Measurements from ENCODE around the gene PPIL3.

Gene PPIL3

DNA sequence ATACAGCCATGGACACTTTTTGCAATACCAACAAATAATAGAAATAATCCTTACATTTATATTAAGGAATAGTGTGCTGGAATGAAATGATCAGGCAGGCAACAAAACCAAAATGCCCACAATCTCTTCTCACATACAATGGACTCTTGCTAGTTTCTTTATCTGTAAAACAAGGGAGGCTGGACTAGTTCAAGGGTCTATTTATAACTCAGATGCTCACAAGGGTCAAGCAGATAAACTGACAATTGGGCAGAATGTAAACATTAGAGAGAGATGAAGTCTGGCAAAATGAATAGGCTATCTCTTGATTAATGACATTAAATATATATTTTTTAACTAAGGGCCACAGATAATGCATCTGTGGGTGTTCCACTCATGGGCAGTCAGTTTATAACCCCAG, 11.4 kb downstream of the PPIL3 start:
- no peak for ATAC-seq
- TF ChIP-seq, protein P1, sequence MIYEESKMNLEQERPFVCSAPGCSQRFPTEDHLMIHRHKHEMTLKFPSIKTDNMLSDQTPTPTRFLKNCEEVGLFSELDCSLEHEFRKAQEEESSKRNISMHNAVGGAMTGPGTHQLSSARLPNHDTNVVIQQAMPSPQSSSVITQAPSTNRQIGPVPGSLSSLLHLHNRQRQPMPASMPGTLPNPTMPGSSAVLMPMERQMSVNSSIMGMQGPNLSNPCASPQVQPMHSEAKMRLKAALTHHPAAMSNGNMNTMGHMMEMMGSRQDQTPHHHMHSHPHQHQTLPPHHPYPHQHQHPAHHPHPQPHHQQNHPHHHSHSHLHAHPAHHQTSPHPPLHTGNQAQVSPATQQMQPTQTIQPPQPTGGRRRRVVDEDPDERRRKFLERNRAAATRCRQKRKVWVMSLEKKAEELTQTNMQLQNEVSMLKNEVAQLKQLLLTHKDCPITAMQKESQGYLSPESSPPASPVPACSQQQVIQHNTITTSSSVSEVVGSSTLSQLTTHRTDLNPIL (CRISPR knock-in tag; IDR thresholded peaks at IDR 0.05; ENCODE audit: low read depth), result no peak
- TF ChIP-seq ZFP30 (CRISPR knock-in tag; IDR thresholded peaks at IDR 0.05) (no peak), BACH2 (CRISPR knock-in tag; IDR thresholded peaks at IDR 0.05; ENCODE audit: borderline replicate concordance) (no peak), OSR1 (CRISPR knock-in tag; IDR thresholded peaks at IDR 0.05) (no peak), ARNTL (CRISPR knock-in tag; IDR thresholded peaks at IDR 0.05; ENCODE audit: borderline replicate concordance, low read depth) (no peak), PPARA (CRISPR knock-in tag; IDR thresholded peaks at IDR 0.05; ENCODE audit: borderline replicate concordance) (no peak), TOX (CRISPR knock-in tag; IDR thresholded peaks at IDR 0.05; ENCODE audit: borderline replicate concordance) (no peak), SNAI2 (CRISPR knock-in tag; IDR thresholded peaks at IDR 0.05) (no peak), ESRRG (CRISPR knock-in tag; IDR thresholded peaks at IDR 0.05) (no peak), ISL1 (CRISPR knock-in tag; IDR thresholded peaks at IDR 0.05) (no peak), ZNF565 (CRISPR knock-in tag; conservative IDR thresholded peaks at IDR 0.05; ENCODE audit: low read depth) (no peak), TCF4 (CRISPR knock-in tag; IDR thresholded peaks at IDR 0.05; ENCODE audit: borderline replicate concordance) (no peak), ZC3H10 (CRISPR knock-in tag; IDR thresholded peaks at IDR 0.05) (no peak), ZNF70 (CRISPR knock-in tag; IDR thresholded peaks at IDR 0.05) (no peak), ZNF8 (CRISPR knock-in tag; IDR thresholded peaks at IDR 0.05) (no peak), GLIS3 (CRISPR knock-in tag; IDR thresholded peaks at IDR 0.05) (no peak), RARB (CRISPR knock-in tag; IDR thresholded peaks at IDR 0.05) (no peak)
- TF ChIP-seq, protein P2, sequence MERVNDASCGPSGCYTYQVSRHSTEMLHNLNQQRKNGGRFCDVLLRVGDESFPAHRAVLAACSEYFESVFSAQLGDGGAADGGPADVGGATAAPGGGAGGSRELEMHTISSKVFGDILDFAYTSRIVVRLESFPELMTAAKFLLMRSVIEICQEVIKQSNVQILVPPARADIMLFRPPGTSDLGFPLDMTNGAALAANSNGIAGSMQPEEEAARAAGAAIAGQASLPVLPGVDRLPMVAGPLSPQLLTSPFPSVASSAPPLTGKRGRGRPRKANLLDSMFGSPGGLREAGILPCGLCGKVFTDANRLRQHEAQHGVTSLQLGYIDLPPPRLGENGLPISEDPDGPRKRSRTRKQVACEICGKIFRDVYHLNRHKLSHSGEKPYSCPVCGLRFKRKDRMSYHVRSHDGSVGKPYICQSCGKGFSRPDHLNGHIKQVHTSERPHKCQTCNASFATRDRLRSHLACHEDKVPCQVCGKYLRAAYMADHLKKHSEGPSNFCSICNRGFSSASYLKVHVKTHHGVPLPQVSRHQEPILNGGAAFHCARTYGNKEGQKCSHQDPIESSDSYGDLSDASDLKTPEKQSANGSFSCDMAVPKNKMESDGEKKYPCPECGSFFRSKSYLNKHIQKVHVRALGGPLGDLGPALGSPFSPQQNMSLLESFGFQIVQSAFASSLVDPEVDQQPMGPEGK (CRISPR knock-in tag; IDR thresholded peaks at IDR 0.05; ENCODE audit: borderline replicate concordance), result no peak
- TF ChIP-seq, protein P3, sequence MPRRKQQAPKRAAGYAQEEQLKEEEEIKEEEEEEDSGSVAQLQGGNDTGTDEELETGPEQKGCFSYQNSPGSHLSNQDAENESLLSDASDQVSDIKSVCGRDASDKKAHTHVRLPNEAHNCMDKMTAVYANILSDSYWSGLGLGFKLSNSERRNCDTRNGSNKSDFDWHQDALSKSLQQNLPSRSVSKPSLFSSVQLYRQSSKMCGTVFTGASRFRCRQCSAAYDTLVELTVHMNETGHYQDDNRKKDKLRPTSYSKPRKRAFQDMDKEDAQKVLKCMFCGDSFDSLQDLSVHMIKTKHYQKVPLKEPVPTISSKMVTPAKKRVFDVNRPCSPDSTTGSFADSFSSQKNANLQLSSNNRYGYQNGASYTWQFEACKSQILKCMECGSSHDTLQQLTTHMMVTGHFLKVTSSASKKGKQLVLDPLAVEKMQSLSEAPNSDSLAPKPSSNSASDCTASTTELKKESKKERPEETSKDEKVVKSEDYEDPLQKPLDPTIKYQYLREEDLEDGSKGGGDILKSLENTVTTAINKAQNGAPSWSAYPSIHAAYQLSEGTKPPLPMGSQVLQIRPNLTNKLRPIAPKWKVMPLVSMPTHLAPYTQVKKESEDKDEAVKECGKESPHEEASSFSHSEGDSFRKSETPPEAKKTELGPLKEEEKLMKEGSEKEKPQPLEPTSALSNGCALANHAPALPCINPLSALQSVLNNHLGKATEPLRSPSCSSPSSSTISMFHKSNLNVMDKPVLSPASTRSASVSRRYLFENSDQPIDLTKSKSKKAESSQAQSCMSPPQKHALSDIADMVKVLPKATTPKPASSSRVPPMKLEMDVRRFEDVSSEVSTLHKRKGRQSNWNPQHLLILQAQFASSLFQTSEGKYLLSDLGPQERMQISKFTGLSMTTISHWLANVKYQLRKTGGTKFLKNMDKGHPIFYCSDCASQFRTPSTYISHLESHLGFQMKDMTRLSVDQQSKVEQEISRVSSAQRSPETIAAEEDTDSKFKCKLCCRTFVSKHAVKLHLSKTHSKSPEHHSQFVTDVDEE (CRISPR knock-in tag; IDR thresholded peaks at IDR 0.05), result no peak
- TF ChIP-seq, protein P4, sequence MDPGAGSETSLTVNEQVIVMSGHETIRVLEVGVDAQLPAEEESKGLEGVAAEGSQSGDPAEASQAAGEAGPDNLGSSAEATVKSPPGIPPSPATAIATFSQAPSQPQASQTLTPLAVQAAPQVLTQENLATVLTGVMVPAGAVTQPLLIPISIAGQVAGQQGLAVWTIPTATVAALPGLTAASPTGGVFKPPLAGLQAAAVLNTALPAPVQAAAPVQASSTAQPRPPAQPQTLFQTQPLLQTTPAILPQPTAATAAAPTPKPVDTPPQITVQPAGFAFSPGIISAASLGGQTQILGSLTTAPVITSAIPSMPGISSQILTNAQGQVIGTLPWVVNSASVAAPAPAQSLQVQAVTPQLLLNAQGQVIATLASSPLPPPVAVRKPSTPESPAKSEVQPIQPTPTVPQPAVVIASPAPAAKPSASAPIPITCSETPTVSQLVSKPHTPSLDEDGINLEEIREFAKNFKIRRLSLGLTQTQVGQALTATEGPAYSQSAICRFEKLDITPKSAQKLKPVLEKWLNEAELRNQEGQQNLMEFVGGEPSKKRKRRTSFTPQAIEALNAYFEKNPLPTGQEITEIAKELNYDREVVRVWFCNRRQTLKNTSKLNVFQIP (CRISPR knock-in tag; IDR thresholded peaks at IDR 0.05; ENCODE audit: borderline replicate concordance, low read depth), result no peak

GRCh38 chr2:200873560-200873959, 15.3 kb downstream of the PPIL3 start:
- TF ChIP-seq CSDC2 (CRISPR knock-in tag; IDR thresholded peaks at IDR 0.05), result no peak
- no peak for TF ChIP-seq PPARA (CRISPR knock-in tag; IDR thresholded peaks at IDR 0.05; ENCODE audit: borderline replicate concordance)
- TF ChIP-seq CSRNP3 (CRISPR knock-in tag; IDR thresholded peaks at IDR 0.05), result no peak
- TF ChIP-seq ARNTL (CRISPR knock-in tag; IDR thresholded peaks at IDR 0.05; ENCODE audit: borderline replicate concordance, low read depth), result no peak
- TF ChIP-seq, protein P2 (CRISPR knock-in tag; IDR thresholded peaks at IDR 0.05; ENCODE audit: borderline replicate concordance), result no peak
- TF ChIP-seq ESRRG (CRISPR knock-in tag; IDR thresholded peaks at IDR 0.05), result no peak
- TF ChIP-seq ZNF8 (CRISPR knock-in tag; IDR thresholded peaks at IDR 0.05), result no peak
- no peak for TF ChIP-seq SNAI2 (CRISPR knock-in tag; IDR thresholded peaks at IDR 0.05)
- no peak for TF ChIP-seq BACH2 (CRISPR knock-in tag; IDR thresholded peaks at IDR 0.05; ENCODE audit: borderline replicate concordance)
- no peak for TF ChIP-seq ZFP30 (CRISPR knock-in tag; IDR thresholded peaks at IDR 0.05)
- TF ChIP-seq OSR1 (CRISPR knock-in tag; IDR thresholded peaks at IDR 0.05), result no peak
- TF ChIP-seq, protein P4 (CRISPR knock-in tag; IDR thresholded peaks at IDR 0.05; ENCODE audit: borderline replicate concordance, low read depth), result no peak
- no peak for TF ChIP-seq ZFP3 (CRISPR knock-in tag; IDR thresholded peaks at IDR 0.05)
- TF ChIP-seq RARB (CRISPR knock-in tag; IDR thresholded peaks at IDR 0.05), result no peak
- no peak for TF ChIP-seq ZNF565 (CRISPR knock-in tag; conservative IDR thresholded peaks at IDR 0.05; ENCODE audit: low read depth)
- TF ChIP-seq, protein P1 (CRISPR knock-in tag; IDR thresholded peaks at IDR 0.05; ENCODE audit: low read depth), result no peak
- ATAC-seq, result no peak

Measured in SK-N-SH treated with all-trans-retinoic acid at 6 μM for 48 hours (cell line).